SK-N-SH (cell line): Measurements from ENCODE around the gene ZNF32.

Source experiments
- CTCF ChIP-seq: fragments of 200-600 bp; sonication (generic); IDR thresholded peaks from 2 replicates; pipeline ENCODE4 v1.6.1; 2017; ENCODE audit warnings: antibody characterized with exemption, mild to moderate bottlenecking, moderate library complexity
- EP300 ChIP-seq, 2 experiments: IDR thresholded peaks; 2 replicates each; pipeline versions ENCODE4 v1.4.0 to v1.6.1; 2012; ENCODE audit warnings: borderline replicate concordance in 1 of 2, low read depth in 1 of 2, low read length in 1 of 2
- GATA2 ChIP-seq: sonication (generic); formaldehyde crosslinking; IDR thresholded peaks from 2 replicates; pipeline ENCODE4 v1.5.0; 2020; ENCODE audit warnings: mild to moderate bottlenecking, missing genetic modification reagents
- MEF2A ChIP-seq: IDR thresholded peaks from 2 replicates; pipeline ENCODE4 v1.4.0; 2012; ENCODE audit warnings: low read depth, borderline replicate concordance
- RCOR1 ChIP-seq: fragments of 150-350 bp; IDR thresholded peaks from 2 replicates; pipeline ENCODE4 v1.6.1; 2017; ENCODE audit warnings: antibody characterized with exemption, low read length
- TAF1 ChIP-seq: IDR thresholded peaks from 2 replicates; pipeline ENCODE4 v1.6.1; 2012; ENCODE audit warnings: low read depth, mild to moderate bottlenecking, low read length, moderate library complexity, borderline replicate concordance
- TCF12 ChIP-seq: IDR thresholded peaks from 2 replicates; pipeline ENCODE4 v1.4.0; 2012
- TF ChIP-seq, protein P1 (sequence below): IDR thresholded peaks from 2 replicates; pipeline ENCODE4; 2012

- no peak for TF ChIP-seq TAF1
- TF ChIP-seq EP300 (IDR thresholded peaks at IDR 0.05; ENCODE audit: borderline replicate concordance in 1 of 2, low read depth in 1 of 2, low read length in 1 of 2) = no peak
- TF ChIP-seq, protein P1, sequence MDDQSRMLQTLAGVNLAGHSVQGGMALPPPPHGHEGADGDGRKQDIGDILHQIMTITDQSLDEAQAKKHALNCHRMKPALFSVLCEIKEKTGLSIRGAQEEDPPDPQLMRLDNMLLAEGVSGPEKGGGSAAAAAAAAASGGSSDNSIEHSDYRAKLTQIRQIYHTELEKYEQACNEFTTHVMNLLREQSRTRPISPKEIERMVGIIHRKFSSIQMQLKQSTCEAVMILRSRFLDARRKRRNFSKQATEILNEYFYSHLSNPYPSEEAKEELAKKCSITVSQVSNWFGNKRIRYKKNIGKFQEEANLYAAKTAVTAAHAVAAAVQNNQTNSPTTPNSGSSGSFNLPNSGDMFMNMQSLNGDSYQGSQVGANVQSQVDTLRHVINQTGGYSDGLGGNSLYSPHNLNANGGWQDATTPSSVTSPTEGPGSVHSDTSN = no peak
- TF ChIP-seq CTCF = no peak
- no peak for TF ChIP-seq TCF12
- TF ChIP-seq MEF2A = no peak
- TF ChIP-seq GATA2 = no peak
- TF ChIP-seq RCOR1 = no peak
Measured at GRCh38 chr10:43695730-43696129, 47.0 kb upstream of the ZNF32 start.
